22Rv1 (cell line): Measurements from ENCODE around the gene MX1.

ENCODE experiments used
- CTCF ChIP-seq: fragments of 450-650 bp; IDR thresholded peaks from 2 replicates; pipeline ENCODE4 v1.5.1; 2017; ENCODE audit warnings: mild to moderate bottlenecking
- ZFX ChIP-seq: fragments of 450-650 bp; IDR thresholded peaks from 2 replicates; pipeline ENCODE4 v1.6.1; 2017; ENCODE audit warnings: antibody characterized with exemption, borderline replicate concordance

- peak; percentile 30 for TF ChIP-seq CTCF
- TF ChIP-seq ZFX = no peak
Observed at GRCh38 chr21:41411449-41412089, 14.5 kb upstream of the MX1 start.
